ENCODE measurements around the gene SCYGR3.

The SCYGR3 gene

GRCh38 chr2:227613272-227613660 lies 1.4 kb downstream of the SCYGR3 start:
- TF ChIP-seq CTCF (IDR thresholded peaks at IDR 0.05): no peak
- Histone ChIP-seq H3K27me3 (peaks cover 55% of the 10 kb centered on the region), H3K9me3 (no peaks in the 10 kb centered on the region), H3K4me3 (ENCODE audit: low read depth in 1 of 2, low read length in 1 of 2) (no peak overlapping the region), H3K27ac (no peak overlapping the region), H3K36me3 (no peaks in the 10 kb centered on the region), H3K4me1 (ENCODE audit: control insufficient read depth in 1 of 2, insufficient read depth in 1 of 2, low read depth in 1 of 2, low read length in 1 of 2) (no peaks in the 10 kb centered on the region)

GRCh38 chr2:227612546-227613271 lies 1.9 kb downstream of the SCYGR3 start:
- Histone ChIP-seq H3K27me3 (peaks cover 55% of the 10 kb centered on the region), H3K36me3 (no peaks in the 10 kb centered on the region), H3K27ac (no peak overlapping the region), H3K4me3 (ENCODE audit: low read depth in 1 of 2, low read length in 1 of 2) (no peak overlapping the region), H3K9me3 (no peaks in the 10 kb centered on the region), H3K4me1 (ENCODE audit: control insufficient read depth in 1 of 2, insufficient read depth in 1 of 2, low read depth in 1 of 2, low read length in 1 of 2) (no peaks in the 10 kb centered on the region)
- no peak for TF ChIP-seq CTCF (IDR thresholded peaks at IDR 0.05)

GRCh38 chr2:227610123-227610522 lies 4.5 kb downstream of the SCYGR3 start:
- H3K27me3 ChIP-seq: peaks cover 68% of the 10 kb centered on the region
- no peaks in the 10 kb centered on the region for H3K36me3 ChIP-seq
- no peaks in the 10 kb centered on the region for H3K9me3 ChIP-seq
- no peak overlapping the region for H3K27ac ChIP-seq
- H3K4me1 ChIP-seq (ENCODE audit: control insufficient read depth in 1 of 2, insufficient read depth in 1 of 2, low read depth in 1 of 2, low read length in 1 of 2): no peaks in the 10 kb centered on the region
- no peak for TF ChIP-seq CTCF (IDR thresholded peaks at IDR 0.05)
- no peak overlapping the region for H3K4me3 ChIP-seq (ENCODE audit: low read depth in 1 of 2, low read length in 1 of 2)

GRCh38 chr2:227608561-227609338 lies 5.9 kb downstream of the SCYGR3 start:
- no peak for TF ChIP-seq CTCF (IDR thresholded peaks at IDR 0.05)
- no peaks in the 10 kb centered on the region for H3K36me3 ChIP-seq
- H3K4me3 ChIP-seq (ENCODE audit: low read depth in 1 of 2, low read length in 1 of 2): no peak overlapping the region
- peaks cover 71% of the 10 kb centered on the region for H3K27me3 ChIP-seq
- no peaks in the 10 kb centered on the region for H3K9me3 ChIP-seq
- no peaks in the 10 kb centered on the region for H3K4me1 ChIP-seq (ENCODE audit: control insufficient read depth in 1 of 2, insufficient read depth in 1 of 2, low read depth in 1 of 2, low read length in 1 of 2)
- no peak overlapping the region for H3K27ac ChIP-seq

GRCh38 chr2:227607941-227608340 lies 6.7 kb downstream of the SCYGR3 start:
- H3K4me1 ChIP-seq (ENCODE audit: control insufficient read depth in 1 of 2, insufficient read depth in 1 of 2, low read depth in 1 of 2, low read length in 1 of 2): no peaks in the 10 kb centered on the region
- no peak overlapping the region for H3K4me3 ChIP-seq (ENCODE audit: low read depth in 1 of 2, low read length in 1 of 2)
- H3K36me3 ChIP-seq: no peaks in the 10 kb centered on the region
- no peak for TF ChIP-seq CTCF (IDR thresholded peaks at IDR 0.05)
- H3K9me3 ChIP-seq: no peaks in the 10 kb centered on the region
- H3K27ac ChIP-seq: no peak overlapping the region
- peaks cover 66% of the 10 kb centered on the region for H3K27me3 ChIP-seq
